HCT116 (cell line): ENCODE results near the gene PRDM7.

Experiments used
- EZH2 ChIP-seq: fragments of 200-600 bp; sonication (generic); IDR thresholded peaks from 2 replicates; pipeline ENCODE4 v1.6.1; 2017; ENCODE audit warnings: antibody characterized with exemption, mixed run types
- TF ChIP-seq, protein P1 (sequence below): IDR thresholded peaks from 2 replicates; pipeline ENCODE4 v1.6.1; 2011; ENCODE audit warnings: mild to moderate bottlenecking, low read length, moderate library complexity; ENCODE audit not compliant: insufficient replicate concordance; ENCODE audit errors: extremely low read depth
- TF ChIP-seq, protein P2 (sequence below), 3 experiments: fragments of 200-600 bp in 1 of 3; sonication (generic) in 1 of 3; IDR thresholded peaks in 2 of 3; conservative IDR thresholded peaks in 1 of 3; 2 replicates each; pipeline ENCODE4 v1.5.1; 2012 to 2017; ENCODE audit warnings: low read depth in 2 of 3, low read length in 2 of 3, antibody characterized with exemption in 1 of 3, borderline replicate concordance in 1 of 3, control low read depth in 1 of 3, mild to moderate bottlenecking in 1 of 3, mixed read lengths in 1 of 3, mixed run types in 1 of 3, moderate library complexity in 1 of 3; ENCODE audit not compliant: insufficient read depth in 1 of 3

DNA sequence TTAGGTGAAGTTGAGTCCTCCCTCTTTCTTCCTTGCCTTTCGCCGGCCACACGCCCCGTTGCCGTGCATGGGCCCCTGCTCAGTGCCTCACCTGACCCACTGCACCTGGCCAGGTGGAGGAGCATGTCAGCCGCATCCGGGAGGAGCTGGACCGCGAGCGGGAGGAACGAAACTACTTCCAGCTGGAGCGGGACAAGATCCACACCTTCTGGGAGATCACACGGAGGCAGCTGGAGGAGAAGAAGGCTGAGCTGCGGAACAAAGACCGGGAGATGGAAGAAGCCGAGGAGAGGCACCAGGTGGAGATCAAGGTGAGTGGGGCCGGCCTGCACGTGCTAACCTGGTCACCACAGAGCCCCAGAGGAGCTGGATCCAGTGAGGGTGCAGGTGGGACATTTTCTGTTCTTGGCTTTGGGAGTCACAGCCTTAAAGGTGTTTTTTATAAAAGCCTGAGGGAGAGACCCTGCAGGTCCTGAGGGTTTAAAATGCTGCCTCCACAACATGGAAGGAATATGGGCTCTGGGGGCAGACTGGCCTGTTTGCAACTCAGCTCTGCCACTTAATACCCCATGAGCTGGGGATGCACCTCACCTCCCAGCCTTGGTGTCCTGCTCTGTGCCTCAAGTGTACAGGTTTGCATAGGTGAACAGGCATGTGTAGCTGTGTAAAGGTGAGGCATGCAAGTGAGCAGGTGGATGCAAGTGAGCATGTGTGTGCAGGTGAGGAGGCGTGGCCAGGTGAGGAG lies 45.8 kb downstream of the PRDM7 start:
- TF ChIP-seq, protein P1, sequence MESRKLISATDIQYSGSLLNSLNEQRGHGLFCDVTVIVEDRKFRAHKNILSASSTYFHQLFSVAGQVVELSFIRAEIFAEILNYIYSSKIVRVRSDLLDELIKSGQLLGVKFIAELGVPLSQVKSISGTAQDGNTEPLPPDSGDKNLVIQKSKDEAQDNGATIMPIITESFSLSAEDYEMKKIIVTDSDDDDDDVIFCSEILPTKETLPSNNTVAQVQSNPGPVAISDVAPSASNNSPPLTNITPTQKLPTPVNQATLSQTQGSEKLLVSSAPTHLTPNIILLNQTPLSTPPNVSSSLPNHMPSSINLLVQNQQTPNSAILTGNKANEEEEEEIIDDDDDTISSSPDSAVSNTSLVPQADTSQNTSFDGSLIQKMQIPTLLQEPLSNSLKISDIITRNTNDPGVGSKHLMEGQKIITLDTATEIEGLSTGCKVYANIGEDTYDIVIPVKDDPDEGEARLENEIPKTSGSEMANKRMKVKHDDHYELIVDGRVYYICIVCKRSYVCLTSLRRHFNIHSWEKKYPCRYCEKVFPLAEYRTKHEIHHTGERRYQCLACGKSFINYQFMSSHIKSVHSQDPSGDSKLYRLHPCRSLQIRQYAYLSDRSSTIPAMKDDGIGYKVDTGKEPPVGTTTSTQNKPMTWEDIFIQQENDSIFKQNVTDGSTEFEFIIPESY, result no peak
- TF ChIP-seq, protein P2, sequence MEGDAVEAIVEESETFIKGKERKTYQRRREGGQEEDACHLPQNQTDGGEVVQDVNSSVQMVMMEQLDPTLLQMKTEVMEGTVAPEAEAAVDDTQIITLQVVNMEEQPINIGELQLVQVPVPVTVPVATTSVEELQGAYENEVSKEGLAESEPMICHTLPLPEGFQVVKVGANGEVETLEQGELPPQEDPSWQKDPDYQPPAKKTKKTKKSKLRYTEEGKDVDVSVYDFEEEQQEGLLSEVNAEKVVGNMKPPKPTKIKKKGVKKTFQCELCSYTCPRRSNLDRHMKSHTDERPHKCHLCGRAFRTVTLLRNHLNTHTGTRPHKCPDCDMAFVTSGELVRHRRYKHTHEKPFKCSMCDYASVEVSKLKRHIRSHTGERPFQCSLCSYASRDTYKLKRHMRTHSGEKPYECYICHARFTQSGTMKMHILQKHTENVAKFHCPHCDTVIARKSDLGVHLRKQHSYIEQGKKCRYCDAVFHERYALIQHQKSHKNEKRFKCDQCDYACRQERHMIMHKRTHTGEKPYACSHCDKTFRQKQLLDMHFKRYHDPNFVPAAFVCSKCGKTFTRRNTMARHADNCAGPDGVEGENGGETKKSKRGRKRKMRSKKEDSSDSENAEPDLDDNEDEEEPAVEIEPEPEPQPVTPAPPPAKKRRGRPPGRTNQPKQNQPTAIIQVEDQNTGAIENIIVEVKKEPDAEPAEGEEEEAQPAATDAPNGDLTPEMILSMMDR (IDR thresholded peaks at IDR 0.05 in 2 of 3, conservative IDR thresholded peaks at IDR 0.05 in 1 of 3; ENCODE audit: borderline replicate concordance in 1 of 3, insufficient read depth in 1 of 3, low read depth in 2 of 3, low read length in 2 of 3), result no peak
- no peak for TF ChIP-seq EZH2
